Trophoblast cell (in vitro differentiated cells and primary cell): ENCODE results near the gene G6PC3.

Source experiments
- DNase-seq, 2 donors: peaks; one replicate each; pipeline ENCODE4 v3.0.0-alpha.2; 2016
- H2AFZ ChIP-seq: 2 replicates; pipeline ENCODE4 v1.6.1; 2013; ENCODE audit warnings: low read length, moderate library complexity, mild to moderate bottlenecking; ENCODE audit not compliant: insufficient read depth, poor library complexity
- H2AK5ac ChIP-seq: 2 replicates; pipeline ENCODE4 v1.6.1; 2013; ENCODE audit warnings: mild to moderate bottlenecking, low read length
- H2BK120ac ChIP-seq: 2 replicates; pipeline ENCODE4 v1.6.1; 2013; ENCODE audit warnings: low read length, mild to moderate bottlenecking, moderate library complexity; ENCODE audit not compliant: insufficient read depth, poor library complexity
- H2BK12ac ChIP-seq: 2 replicates; pipeline ENCODE4 v1.6.1; 2013; ENCODE audit warnings: mild to moderate bottlenecking, low read length, moderate library complexity
- H2BK5ac ChIP-seq: 2 replicates; pipeline ENCODE4 v1.6.1; 2013; ENCODE audit warnings: low read length, low read depth, moderate library complexity, mild to moderate bottlenecking; ENCODE audit not compliant: poor library complexity
- H3K14ac ChIP-seq: 2 replicates; pipeline ENCODE4 v1.6.1; 2013; ENCODE audit warnings: mild to moderate bottlenecking, low read length
- H3K18ac ChIP-seq: 2 replicates; pipeline ENCODE4 v1.6.1; 2013; ENCODE audit warnings: mild to moderate bottlenecking, low read length
- H3K23ac ChIP-seq: 2 replicates; pipeline ENCODE4 v1.6.1; 2013; ENCODE audit warnings: low read length
- H3K27ac ChIP-seq: 2 replicates; pipeline ENCODE4 v1.5.1; 2013; ENCODE audit warnings: low read depth, mild to moderate bottlenecking, inconsistent platforms, low read length, moderate library complexity
- H3K27me3 ChIP-seq: 2 replicates; pipeline ENCODE4 v1.6.1; 2013; ENCODE audit warnings: inconsistent platforms, mild to moderate bottlenecking, low read length, moderate library complexity; ENCODE audit not compliant: insufficient read depth
- H3K36me3 ChIP-seq, 2 experiments: 1 replicate in 1 of 2; 2 replicates in 1 of 2; pipeline ENCODE4 v1.6.1; 2013; ENCODE audit warnings: low read length in 2 of 2, mild to moderate bottlenecking in 2 of 2, moderate library complexity in 1 of 2; ENCODE audit not compliant: insufficient read depth in 2 of 2, control insufficient read depth in 1 of 2
- H3K4ac ChIP-seq: 2 replicates; pipeline ENCODE4 v1.6.1; 2013; ENCODE audit warnings: low read depth, mild to moderate bottlenecking, low read length, moderate library complexity
- H3K4me1 ChIP-seq, 2 experiments: 1 replicate in 1 of 2; 2 replicates in 1 of 2; pipeline ENCODE4 v1.6.1; 2013; ENCODE audit warnings: low read length in 2 of 2, mild to moderate bottlenecking in 2 of 2, moderate library complexity in 1 of 2; ENCODE audit not compliant: insufficient read depth in 2 of 2, control insufficient read depth in 1 of 2
- H3K4me2 ChIP-seq: 2 replicates; pipeline ENCODE4 v1.6.1; 2013; ENCODE audit warnings: inconsistent platforms, mild to moderate bottlenecking, low read length, moderate library complexity
- H3K4me3 ChIP-seq: 2 replicates; pipeline ENCODE4 v1.5.1; 2013; ENCODE audit warnings: mild to moderate bottlenecking, low read depth, low read length, inconsistent platforms
- H3K79me1 ChIP-seq: one replicate; pipeline ENCODE4 v1.6.1; 2013; ENCODE audit warnings: low read length
- H3K79me2 ChIP-seq: 2 replicates; pipeline ENCODE4 v1.6.1; 2013; ENCODE audit warnings: low read length, mild to moderate bottlenecking; ENCODE audit not compliant: control insufficient read depth, insufficient read depth, poor library complexity
- H3K9ac ChIP-seq: 2 replicates; pipeline ENCODE4 v1.6.1; 2013; ENCODE audit warnings: mild to moderate bottlenecking, low read length
- H3K9me3 ChIP-seq: 2 replicates; pipeline ENCODE4 v1.6.1; 2013; ENCODE audit warnings: low read depth, mild to moderate bottlenecking, control low read depth, inconsistent platforms, low read length; ENCODE audit not compliant: insufficient read depth
- H4K12ac ChIP-seq: 2 replicates; pipeline ENCODE4 v1.6.1; 2013; ENCODE audit warnings: low read depth, mild to moderate bottlenecking, low read length, moderate library complexity
- H4K8ac ChIP-seq: 2 replicates; pipeline ENCODE4 v1.6.1; 2013; ENCODE audit warnings: low read depth, mild to moderate bottlenecking, low read length, moderate library complexity
- H4K91ac ChIP-seq: one replicate; pipeline ENCODE4 v1.6.1; 2013; ENCODE audit warnings: low read depth, mild to moderate bottlenecking, low read length, moderate library complexity
- WGBS: extraction: QIAGEN DNeasy Blood & Tissue Kit; methylation state at CpG from one replicate; pipeline ENCODE4 v1.1.7; 2013; ENCODE audit warnings: missing lambda C conversion rate; ENCODE audit not compliant: insufficient read length, insufficient coverage; ENCODE audit errors: extremely low coverage; 5-methylcytosine and 5-hydroxymethylcytosine counted together

Gene G6PC3

DNA sequence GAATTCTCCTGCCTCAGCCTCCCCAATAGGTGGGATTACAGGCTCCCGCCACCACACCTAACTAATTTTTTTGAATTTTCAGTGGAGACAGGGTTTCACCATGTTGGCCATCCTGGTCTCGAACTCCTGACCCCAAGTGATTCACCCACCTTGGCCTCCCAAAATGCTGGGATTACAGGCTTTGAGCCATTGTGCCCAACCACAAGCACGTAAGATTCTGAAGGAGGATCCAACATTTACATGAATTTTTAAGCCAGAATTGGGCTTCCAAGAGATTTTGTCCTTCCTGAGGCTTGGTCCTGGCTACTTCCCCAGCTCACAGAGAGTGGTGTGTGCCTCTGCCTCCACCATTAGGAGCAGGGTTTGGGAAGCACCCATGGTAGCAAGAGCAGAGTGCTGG lies 11.1 kb downstream of the G6PC3 start:
- Histone ChIP-seq H3K9me3 (peaks cover 2% of the 10 kb centered on the region), H3K27me3 (no peaks in the 10 kb centered on the region), H3K4me3 (no peak overlapping the region), H3K4me2 (no peak overlapping the region), H3K4ac (no peak overlapping the region), H3K14ac (no peak overlapping the region), H2BK5ac (no peak overlapping the region), H3K79me2 (no peaks in the 10 kb centered on the region), H2AFZ (no peak overlapping the region), H4K91ac (no peak overlapping the region), H3K23ac (no peak overlapping the region), H3K27ac (no peak overlapping the region), H2AK5ac (no peak overlapping the region), H2BK12ac (no peak overlapping the region), H4K8ac (no peak overlapping the region), H3K4me1 (peaks cover 6 to 8% of the 10 kb centered on the region in 2 experiments), H4K12ac (no peak overlapping the region), H3K9ac (no peak overlapping the region), H3K18ac (no peak overlapping the region), H2BK120ac (no peak overlapping the region), H3K79me1 (no peaks in the 10 kb centered on the region), H3K36me3 (peaks cover 60 to 69% of the 10 kb centered on the region in 2 experiments)
- no CpG with 5 or more reads among the region's 3 CpGs for WGBS
- no peak for DNase-seq

DNA sequence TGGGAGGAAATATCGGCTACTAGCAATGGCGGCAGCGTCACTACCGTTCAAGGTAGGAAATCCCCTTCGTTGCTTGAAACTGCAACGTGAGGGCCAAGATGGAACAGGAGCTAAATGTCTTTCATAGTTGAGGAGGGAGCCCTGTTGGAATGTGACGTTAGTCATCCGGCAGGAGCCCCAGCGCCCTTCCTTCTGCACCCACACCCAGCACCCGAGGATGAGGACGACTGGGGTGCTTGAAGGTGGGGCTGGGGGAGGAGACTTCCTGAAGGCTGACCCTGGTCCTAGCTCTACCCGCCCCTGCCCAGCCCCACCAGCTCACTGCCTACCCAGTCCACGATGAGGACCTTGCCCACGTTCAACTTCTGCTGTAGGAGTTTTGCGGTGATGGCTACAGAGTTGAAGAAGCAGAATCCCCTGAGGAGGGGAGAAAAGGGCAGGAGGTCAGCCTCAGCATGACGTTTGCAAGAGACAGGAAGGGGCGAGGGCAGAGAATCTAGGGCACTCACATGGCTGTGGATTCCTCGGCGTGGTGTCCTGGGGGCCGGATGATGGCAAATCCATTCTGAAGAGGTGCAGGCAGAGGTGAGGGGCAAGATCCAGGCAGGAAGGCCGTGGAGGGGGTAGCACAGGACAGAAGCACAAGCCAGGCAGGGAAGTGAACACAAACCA lies 11.9 kb downstream of the G6PC3 start:
- no CpG with 5 or more reads among the region's 21 CpGs for WGBS
- no peak overlapping the region for H2BK120ac ChIP-seq
- no peak overlapping the region for H3K14ac ChIP-seq
- peaks cover under 1% of the 10 kb centered on the region for H3K79me2 ChIP-seq
- no peak for DNase-seq
- no peak overlapping the region for H2BK12ac ChIP-seq
- H3K36me3 ChIP-seq: peaks cover 57 to 62% of the 10 kb centered on the region in 2 experiments
- H2BK5ac ChIP-seq: no peak overlapping the region
- H4K12ac ChIP-seq: no peak overlapping the region
- peaks cover 11 to 13% of the 10 kb centered on the region in 2 experiments for H3K4me1 ChIP-seq
- H3K18ac ChIP-seq: no peak overlapping the region
- H2AK5ac ChIP-seq: no peak overlapping the region
- H3K23ac ChIP-seq: no peak overlapping the region
- H3K27ac ChIP-seq: no peak overlapping the region
- H2AFZ ChIP-seq: no peak overlapping the region
- no peak overlapping the region for H3K9ac ChIP-seq
- no peaks in the 10 kb centered on the region for H3K27me3 ChIP-seq
- no peak overlapping the region for H3K4ac ChIP-seq
- no peak overlapping the region for H4K8ac ChIP-seq
- H3K9me3 ChIP-seq: peaks cover 2% of the 10 kb centered on the region
- H3K79me1 ChIP-seq: peaks cover 4% of the 10 kb centered on the region
- no peak overlapping the region for H3K4me2 ChIP-seq
- no peak overlapping the region for H4K91ac ChIP-seq
- H3K4me3 ChIP-seq: peak overlapping the region; percentile 23

DNA sequence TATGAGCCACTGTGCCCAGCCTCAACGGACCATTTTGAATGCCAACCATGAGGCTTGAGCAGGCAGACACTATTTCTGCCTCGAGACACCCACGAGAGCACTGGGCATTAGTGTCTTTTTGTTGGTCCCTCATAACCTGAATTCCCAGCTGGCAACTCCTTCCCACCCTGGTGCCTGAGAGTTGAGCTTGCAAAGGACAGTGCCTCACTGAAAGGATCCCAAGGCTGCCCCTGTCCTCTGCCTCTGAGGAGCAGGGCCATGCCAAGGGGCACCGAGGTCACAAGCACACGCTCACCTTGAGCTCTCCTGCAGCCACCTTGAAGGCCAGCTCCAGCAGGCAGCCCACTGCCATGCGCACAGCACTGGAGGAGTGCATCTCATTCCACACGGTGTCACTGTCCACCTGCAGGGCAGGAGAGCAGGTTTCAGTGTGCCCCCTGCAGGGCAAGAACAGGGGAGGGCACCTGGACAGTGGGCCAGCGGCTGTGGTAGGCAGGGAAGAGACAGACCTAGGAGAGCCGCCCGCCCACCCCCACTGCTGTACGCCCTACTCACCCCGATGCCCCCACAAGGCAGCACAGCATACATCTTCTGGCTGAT lies 12.8 kb downstream of the G6PC3 start:
- no peak overlapping the region for H2AFZ ChIP-seq
- no peaks in the 10 kb centered on the region for H3K27me3 ChIP-seq
- H3K4me1 ChIP-seq: peaks cover 15 to 20% of the 10 kb centered on the region in 2 experiments
- H4K91ac ChIP-seq: no peak overlapping the region
- H3K4ac ChIP-seq: no peak overlapping the region
- H3K18ac ChIP-seq: no peak overlapping the region
- H3K79me2 ChIP-seq: peaks cover 2% of the 10 kb centered on the region
- peak; percentile 37 to 56 for DNase-seq
- no peak overlapping the region for H4K8ac ChIP-seq
- H4K12ac ChIP-seq: no peak overlapping the region
- no CpG with 5 or more reads among the region's 12 CpGs for WGBS
- no peak overlapping the region for H3K9ac ChIP-seq
- no peak overlapping the region for H2AK5ac ChIP-seq
- no peak overlapping the region for H3K23ac ChIP-seq
- H2BK120ac ChIP-seq: no peak overlapping the region
- H3K36me3 ChIP-seq: peaks cover 50 to 56% of the 10 kb centered on the region in 2 experiments
- peaks cover 2% of the 10 kb centered on the region for H3K9me3 ChIP-seq
- no peak overlapping the region for H2BK12ac ChIP-seq
- H3K4me2 ChIP-seq: no peak overlapping the region
- peaks cover 6% of the 10 kb centered on the region for H3K79me1 ChIP-seq
- H2BK5ac ChIP-seq: no peak overlapping the region
- no peak overlapping the region for H3K14ac ChIP-seq
- no peak overlapping the region for H3K4me3 ChIP-seq
- no peak overlapping the region for H3K27ac ChIP-seq

DNA sequence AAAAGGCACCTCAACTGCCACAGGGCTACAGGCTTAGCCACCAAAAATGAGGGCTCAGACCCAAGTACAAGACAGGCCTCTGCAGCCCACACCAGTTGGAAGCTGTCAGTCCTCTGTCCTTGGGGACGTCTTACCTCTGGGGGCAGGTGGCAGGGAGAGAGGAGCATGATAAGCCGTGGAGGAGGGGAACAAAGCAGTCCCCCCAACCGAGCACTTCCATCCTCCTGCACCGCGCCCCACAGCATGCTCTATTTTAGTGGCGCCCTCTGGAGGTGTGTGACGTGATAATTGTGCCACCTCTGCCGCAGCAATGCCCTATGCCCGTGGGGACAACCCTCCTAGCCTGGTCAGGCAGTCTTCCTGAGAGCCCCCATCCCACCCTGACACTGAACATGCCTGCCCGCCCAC lies 13.6 kb downstream of the G6PC3 start:
- Histone ChIP-seq H4K12ac (no peak overlapping the region), H2AK5ac (no peak overlapping the region), H3K4ac (no peak overlapping the region), H3K9ac (no peak overlapping the region), H2BK12ac (no peak overlapping the region), H2BK5ac (no peak overlapping the region), H3K27me3 (no peaks in the 10 kb centered on the region), H3K79me1 (peaks cover 6% of the 10 kb centered on the region), H3K36me3 (peaks cover 45 to 52% of the 10 kb centered on the region in 2 experiments), H3K27ac (no peak overlapping the region), H3K4me2 (no peak overlapping the region), H2BK120ac (no peak overlapping the region), H3K23ac (no peak overlapping the region), H3K4me1 (peaks cover 15 to 21% of the 10 kb centered on the region in 2 experiments), H4K8ac (no peak overlapping the region), H3K14ac (no peak overlapping the region), H3K4me3 (no peak overlapping the region), H4K91ac (no peak overlapping the region), H3K79me2 (peaks cover 2% of the 10 kb centered on the region), H3K9me3 (peaks cover 2% of the 10 kb centered on the region), H3K18ac (no peak overlapping the region), H2AFZ (no peak overlapping the region)
- no CpG with 5 or more reads among the region's 10 CpGs for WGBS
- peak in 1 of 2 donors; percentile 49 for DNase-seq
